ENCODE data around the gene SREBF1.
"Not testable (repeated sequence)": the region's sequence is repeated elsewhere in the genome, so short reads cannot be mapped to it uniquely, and the experiment has no call there.

Gene SREBF1

GRCh38 chr17:17812211-17813054, 24.4 kb downstream of the SREBF1 start:
- peak in 1 of 2 donors; percentile 25 for DNase-seq (ENCODE audit: low read depth in 2 of 2)

GRCh38 chr17:17811381-17812210, 25.2 kb downstream of the SREBF1 start:
- DNase-seq (ENCODE audit: low read depth in 2 of 2): no peak

- no peak for DNase-seq (ENCODE audit: low read depth in 2 of 2)
These were observed 25.9 kb downstream of the SREBF1 start for GRCh38 chr17:17810895-17811248.

GRCh38 chr17:17810084-17810894, 26.5 kb downstream of the SREBF1 start:
- DNase-seq (ENCODE audit: low read depth in 2 of 2): no peak

- no peak for DNase-seq (ENCODE audit: low read depth in 2 of 2)
These were observed 27.2 kb downstream of the SREBF1 start for GRCh38 chr17:17809531-17810083.

- DNase-seq (ENCODE audit: low read depth in 2 of 2): no peak
These were observed 27.9 kb downstream of the SREBF1 start for GRCh38 chr17:17808706-17809432.

- DNase-seq (ENCODE audit: low read depth in 2 of 2): not testable (repeated sequence)
These were observed 28.6 kb downstream of the SREBF1 start for GRCh38 chr17:17808200-17808599.

GRCh38 chr17:17807440-17807839, 29.3 kb downstream of the SREBF1 start:
- no peak for DNase-seq (ENCODE audit: low read depth in 2 of 2)

GRCh38 chr17:17806611-17807274, 30.0 kb downstream of the SREBF1 start:
- no peak for DNase-seq (ENCODE audit: low read depth in 2 of 2)

- DNase-seq (ENCODE audit: low read depth in 2 of 2): no peak
These were observed 30.8 kb downstream of the SREBF1 start for GRCh38 chr17:17806035-17806434.

- no peak for DNase-seq (ENCODE audit: low read depth in 2 of 2)
These were observed 31.2 kb downstream of the SREBF1 start for GRCh38 chr17:17805575-17805974.

GRCh38 chr17:17804007-17804406, 32.8 kb downstream of the SREBF1 start:
- no peak for DNase-seq (ENCODE audit: low read depth in 2 of 2)

- no peak for DNase-seq (ENCODE audit: low read depth in 2 of 2)
These were observed 34.8 kb downstream of the SREBF1 start for GRCh38 chr17:17801800-17802481.

- DNase-seq (ENCODE audit: low read depth in 2 of 2): no peak
These were observed 36.2 kb downstream of the SREBF1 start for GRCh38 chr17:17800504-17801021.

- DNase-seq (ENCODE audit: low read depth in 2 of 2): no peak
These were observed 38.1 kb downstream of the SREBF1 start for GRCh38 chr17:17798573-17799255.

GRCh38 chr17:17798010-17798556, 38.7 kb downstream of the SREBF1 start:
- DNase-seq (ENCODE audit: low read depth in 2 of 2): no peak

GRCh38 chr17:17797119-17797809, 39.5 kb downstream of the SREBF1 start:
- no peak for DNase-seq (ENCODE audit: low read depth in 2 of 2)

GRCh38 chr17:17796787-17797061, 40.1 kb downstream of the SREBF1 start:
- DNase-seq (ENCODE audit: low read depth in 2 of 2): no peak

All from stimulated activated CD8-positive, alpha-beta memory T cell treated with anti-CD3 and anti-CD28 coated beads, Interleukin-15, amount 100 ng/mL, for 4 hours (primary cell).